BJ (cell line): ENCODE results near the gene THSD7B. TPM values are rescaled to one million over a fixed set of nuclear protein-coding genes. Genes with fewer than 3 reads are reported as not detected.

Source experiments
- CTCF ChIA-PET: fragments of 350-600 bp; formaldehyde crosslinking; extraction: SDS; loops from one replicate; lab custom pipeline; 2021; ENCODE audit warnings: antibody characterized with exemption, inconsistent platforms; lab: Yijun Ruan, JAX
- POLR2A ChIA-PET: fragments of 300-600 bp; sonication (Branson Sonifier 250); formaldehyde crosslinking; extraction: SDS; loops from one replicate; lab custom pipeline; 2021; ENCODE audit warnings: antibody characterized with exemption; lab: Charles Lee
- DNase-seq: peaks from one replicate; pipeline ENCODE4 v3.0.0-alpha.2; 2011; ENCODE audit warnings: low read depth
- H3K27me3 ChIP-seq: 2 replicates; pipeline ENCODE4 v1.6.0; 2011; ENCODE audit warnings: low read length; ENCODE audit not compliant: control insufficient read depth, insufficient read depth
- H3K36me3 ChIP-seq: 2 replicates; pipeline ENCODE4 v1.5.1; 2011; ENCODE audit warnings: low read length; ENCODE audit not compliant: control insufficient read depth, insufficient read depth
- H3K4me3 ChIP-seq: 2 replicates; pipeline ENCODE4 v1.5.1; 2011; ENCODE audit warnings: low read depth, mild to moderate bottlenecking, control low read depth, low read length
- CTCF ChIP-seq: IDR thresholded peaks from 2 replicates; pipeline ENCODE4 v1.5.1; 2011; ENCODE audit warnings: low read depth, mild to moderate bottlenecking, control low read depth, inconsistent platforms, low read length, moderate library complexity; ENCODE audit not compliant: insufficient read depth
- polyA plus RNA-seq: library from polyadenylated mRNA; depleted of rRNA; stranded (reverse); fragments of >200 nt; gene quantifications from 2 replicates; pipeline ENCODE4 v1.2.3, GENCODE V29; 2011

The THSD7B gene
- polyA plus RNA-seq, 1 experiment = 0.13 TPM

- Histone ChIP-seq H3K36me3 (no peaks in the 10 kb centered on the region), H3K27me3 (no peaks in the 10 kb centered on the region), H3K4me3 (no peak overlapping the region)
- CTCF ChIA-PET = no interaction called here
- no peak for DNase-seq
- TF ChIP-seq CTCF = no peak
- POLR2A ChIA-PET = no interaction called here
Measured at GRCh38 chr2:136871424-136871823, 106.1 kb downstream of the THSD7B start.

GRCh38 chr2:136874258-136874657 is 108.9 kb downstream of the THSD7B start:
- no peaks in the 10 kb centered on the region for H3K27me3 ChIP-seq
- no peak overlapping the region for H3K4me3 ChIP-seq
- 0 out of 2 replicates have a peak, but pooled peaks have one; percentile 17 for TF ChIP-seq CTCF
- POLR2A ChIA-PET = interaction anchor here (0.6 kb wide), 1 partner anchor 305 kb away, joined by 3 read pairs; no protein-coding TSS in a partner anchor
- CTCF ChIA-PET = interaction anchor here (0.7 kb wide), 1 partner anchor 650 kb away, joined by 3 read pairs; no protein-coding TSS in a partner anchor
- DNase-seq = no peak
- H3K36me3 ChIP-seq = no peaks in the 10 kb centered on the region

GRCh38 chr2:136891100-136891499 is 125.8 kb downstream of the THSD7B start:
- POLR2A ChIA-PET = no interaction called here
- Histone ChIP-seq H3K4me3 (no peak overlapping the region), H3K27me3 (no peaks in the 10 kb centered on the region), H3K36me3 (no peaks in the 10 kb centered on the region)
- DNase-seq = no peak
- TF ChIP-seq CTCF = no peak
- CTCF ChIA-PET = no interaction called here

- H3K4me3 ChIP-seq = no peak overlapping the region
- H3K27me3 ChIP-seq = no peaks in the 10 kb centered on the region
- no peaks in the 10 kb centered on the region for H3K36me3 ChIP-seq
- CTCF ChIA-PET = no interaction called here
- POLR2A ChIA-PET = no interaction called here
- TF ChIP-seq CTCF = no peak
- no peak for DNase-seq
Measured at GRCh38 chr2:136894007-136894634, 128.8 kb downstream of the THSD7B start.

DNA sequence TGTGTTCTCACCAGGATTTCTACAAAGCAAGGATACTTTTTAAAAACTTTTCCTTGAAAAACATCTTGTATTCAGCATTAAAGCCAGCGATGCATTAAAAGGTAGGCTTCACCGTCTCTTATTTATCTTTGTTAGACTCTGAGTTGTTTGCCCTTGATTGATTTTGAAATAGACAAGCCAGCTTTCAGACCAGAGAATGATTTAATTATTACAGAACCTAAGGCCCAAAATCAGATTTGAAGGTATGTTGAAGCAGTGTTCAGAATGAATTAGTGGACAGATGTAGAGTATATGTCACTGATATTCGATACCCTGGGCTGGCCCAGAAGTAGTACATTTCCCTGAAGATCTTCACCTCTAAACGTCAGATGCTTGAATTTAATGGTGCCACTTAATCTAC is 136.4 kb downstream of the THSD7B start:
- DNase-seq = no peak
- Histone ChIP-seq H3K4me3 (no peak overlapping the region), H3K36me3 (no peaks in the 10 kb centered on the region), H3K27me3 (no peaks in the 10 kb centered on the region)
- POLR2A ChIA-PET = no interaction called here
- CTCF ChIA-PET = no interaction called here
- no peak for TF ChIP-seq CTCF
